Endothelial cell of umbilical vein (primary cell): ENCODE measurements around the gene TBC1D10A.

Source experiments
- CTCF ChIP-seq, 2 donors: IDR thresholded peaks; 1 replicate in 1 of 2; 2 replicates in 1 of 2; pipeline ENCODE4 v1.5.1; 2011; ENCODE audit warnings: low read length in 2 of 2, mild to moderate bottlenecking in 2 of 2, moderate library complexity in 2 of 2, control low read depth in 1 of 2, inconsistent platforms in 1 of 2, low read depth in 1 of 2; ENCODE audit not compliant: insufficient read depth in 1 of 2; ENCODE audit errors: extremely low read depth in 1 of 2
- EZH2 ChIP-seq: IDR thresholded peaks from 2 replicates; pipeline ENCODE4 v1.6.1; 2012; ENCODE audit warnings: borderline replicate concordance, low read depth, mild to moderate bottlenecking, moderate library complexity, low read length, inconsistent platforms; ENCODE audit not compliant: severe bottlenecking
- FOS ChIP-seq: IDR thresholded peaks from 2 replicates; pipeline ENCODE4 v1.6.1; 2011; ENCODE audit warnings: mild to moderate bottlenecking, low read length, moderate library complexity, borderline replicate concordance; ENCODE audit not compliant: insufficient read depth
- GATA2 ChIP-seq: IDR thresholded peaks from 2 replicates; pipeline ENCODE4 v1.7.0; 2011; ENCODE audit warnings: low read depth, mild to moderate bottlenecking, moderate library complexity, mixed read lengths, low read length; ENCODE audit not compliant: insufficient read length, insufficient read depth
- JUN ChIP-seq: IDR thresholded peaks from 2 replicates; pipeline ENCODE4 v1.6.1; 2011; ENCODE audit warnings: borderline replicate concordance, low read depth; ENCODE audit not compliant: insufficient read length, insufficient read depth
- MYC ChIP-seq: IDR thresholded peaks from one replicate; pipeline ENCODE4 v1.6.1; 2011; ENCODE audit warnings: mild to moderate bottlenecking, low read depth, low read length
- POLR2A ChIP-seq: IDR thresholded peaks from 2 replicates; pipeline ENCODE4 v1.6.1; 2012; ENCODE audit warnings: low read depth, mild to moderate bottlenecking, control low read depth, low read length
- POLR2AphosphoS5 ChIP-seq: IDR thresholded peaks from 2 replicates; pipeline ENCODE4 v1.6.1; 2012; ENCODE audit warnings: low read depth, mild to moderate bottlenecking, control low read depth, low read length, moderate library complexity; ENCODE audit not compliant: insufficient read depth
- TF ChIP-seq, protein P1 (sequence below): IDR thresholded peaks from 2 replicates; pipeline ENCODE4 v1.6.1; 2011; ENCODE audit not compliant: insufficient read depth, insufficient read length

GRCh38 chr22:30244641-30245040 is 82.1 kb downstream of the TBC1D10A start:
- TF ChIP-seq CTCF (IDR thresholded peaks at IDR 0.05; ENCODE audit: extremely low read depth in 1 of 2, insufficient read depth in 1 of 2, low read depth in 1 of 2, low read length in 2 of 2) (no peak), POLR2AphosphoS5 (no peak), POLR2A (no peak), EZH2 (no peak), MYC (no peak), JUN (no peak), GATA2 (no peak), FOS (no peak)
- TF ChIP-seq, protein P1, sequence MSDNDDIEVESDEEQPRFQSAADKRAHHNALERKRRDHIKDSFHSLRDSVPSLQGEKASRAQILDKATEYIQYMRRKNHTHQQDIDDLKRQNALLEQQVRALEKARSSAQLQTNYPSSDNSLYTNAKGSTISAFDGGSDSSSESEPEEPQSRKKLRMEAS, result no peak
